GM12892 (cell line): ENCODE results near the gene OR9Q1.

Experiments
- DNase-seq: peaks from one replicate; pipeline ENCODE4 v3.0.0; 2011; ENCODE audit not compliant: insufficient read length
- FAIRE-seq: peaks from 2 replicates; lab custom pipeline; 2011; peaks lifted over from hg19 to GRCh38; lab: Jason Lieb, UNC
- POLR2A ChIP-seq: IDR thresholded peaks from 2 replicates; pipeline ENCODE4 v1.6.1; 2011; ENCODE audit warnings: low read depth, low read length, control low read depth
- POLR2AphosphoS5 ChIP-seq: IDR thresholded peaks from 2 replicates; pipeline ENCODE4 v1.6.1; 2011; ENCODE audit warnings: low read depth, low read length, control low read depth
- TAF1 ChIP-seq: IDR thresholded peaks from 2 replicates; pipeline ENCODE4 v1.6.1; 2011; ENCODE audit warnings: low read depth, mild to moderate bottlenecking, control low read depth, low read length, borderline replicate concordance

The OR9Q1 gene

GRCh38 chr11:58075781-58076180 lies 52.1 kb downstream of the OR9Q1 start:
- TF ChIP-seq POLR2A (no peak), TAF1 (no peak), POLR2AphosphoS5 (no peak)
- FAIRE-seq (no peak), DNase-seq (no peak)

GRCh38 chr11:58086528-58086927 lies 62.8 kb downstream of the OR9Q1 start:
- FAIRE-seq (no peak), DNase-seq (no peak)
- no peak for TF ChIP-seq TAF1
- no peak for TF ChIP-seq POLR2A
- TF ChIP-seq POLR2AphosphoS5 = no peak

- DNase-seq (no peak), FAIRE-seq (no peak)
- TF ChIP-seq POLR2AphosphoS5 = no peak
- TF ChIP-seq POLR2A = no peak
- no peak for TF ChIP-seq TAF1
Observed at GRCh38 chr11:58097437-58097836, 73.8 kb downstream of the OR9Q1 start.

- no peak for DNase-seq
- FAIRE-seq = no peak
- no peak for TF ChIP-seq TAF1
- TF ChIP-seq POLR2AphosphoS5 = no peak
- TF ChIP-seq POLR2A = no peak
Observed at GRCh38 chr11:58121096-58121495, 97.4 kb downstream of the OR9Q1 start.

- DNase-seq = no peak
- no peak for FAIRE-seq
- TF ChIP-seq TAF1 (no peak), POLR2A (no peak), POLR2AphosphoS5 (no peak)
Observed at GRCh38 chr11:58125469-58125868, 101.8 kb downstream of the OR9Q1 start, which contains the start of gene OR9I1. TSS of gene OR9I1 (minus strand) at chr11:58125530. CDS start at chr11:58119444, 6,086 bp downstream.

GRCh38 chr11:58127350-58127749 lies 103.7 kb downstream of the OR9Q1 start:
- DNase-seq = no peak
- TF ChIP-seq POLR2AphosphoS5 (no peak), POLR2A (no peak), TAF1 (no peak)
- FAIRE-seq = no peak

GRCh38 chr11:58133309-58134076 lies 109.8 kb downstream of the OR9Q1 start:
- DNase-seq (no peak), FAIRE-seq (no peak)
- TF ChIP-seq POLR2AphosphoS5 (no peak), POLR2A (no peak), TAF1 (no peak)

GRCh38 chr11:58134151-58134550 lies 110.5 kb downstream of the OR9Q1 start:
- no peak for DNase-seq
- no peak for FAIRE-seq
- no peak for TF ChIP-seq POLR2A

- TF ChIP-seq POLR2AphosphoS5 (no peak), POLR2A (no peak), TAF1 (no peak)
- FAIRE-seq (no peak), DNase-seq (no peak)
Observed at GRCh38 chr11:58135171-58135570, 111.5 kb downstream of the OR9Q1 start.

GRCh38 chr11:58142761-58143160 lies 119.1 kb downstream of the OR9Q1 start:
- no peak for TF ChIP-seq TAF1
- FAIRE-seq (no peak), DNase-seq (no peak)

- no peak for DNase-seq
- FAIRE-seq = no peak
- TF ChIP-seq TAF1 (no peak), POLR2AphosphoS5 (no peak), POLR2A (no peak)
Observed at GRCh38 chr11:58152781-58153180, 129.1 kb downstream of the OR9Q1 start.

GRCh38 chr11:58164389-58164788 lies 140.7 kb downstream of the OR9Q1 start:
- FAIRE-seq = no peak
- TF ChIP-seq POLR2A (no peak), TAF1 (no peak), POLR2AphosphoS5 (no peak)
- no peak for DNase-seq

- TF ChIP-seq TAF1 (no peak), POLR2A (no peak), POLR2AphosphoS5 (no peak)
- DNase-seq (no peak), FAIRE-seq (no peak)
Observed at GRCh38 chr11:58164990-58165389, 141.3 kb downstream of the OR9Q1 start.
